Measurements from ENCODE around the gene TMEM141.
"Not testable (repeated sequence)": the region's sequence is repeated elsewhere in the genome, so short reads cannot be mapped to it uniquely, and the experiment has no call there.

The TMEM141 gene

DNA sequence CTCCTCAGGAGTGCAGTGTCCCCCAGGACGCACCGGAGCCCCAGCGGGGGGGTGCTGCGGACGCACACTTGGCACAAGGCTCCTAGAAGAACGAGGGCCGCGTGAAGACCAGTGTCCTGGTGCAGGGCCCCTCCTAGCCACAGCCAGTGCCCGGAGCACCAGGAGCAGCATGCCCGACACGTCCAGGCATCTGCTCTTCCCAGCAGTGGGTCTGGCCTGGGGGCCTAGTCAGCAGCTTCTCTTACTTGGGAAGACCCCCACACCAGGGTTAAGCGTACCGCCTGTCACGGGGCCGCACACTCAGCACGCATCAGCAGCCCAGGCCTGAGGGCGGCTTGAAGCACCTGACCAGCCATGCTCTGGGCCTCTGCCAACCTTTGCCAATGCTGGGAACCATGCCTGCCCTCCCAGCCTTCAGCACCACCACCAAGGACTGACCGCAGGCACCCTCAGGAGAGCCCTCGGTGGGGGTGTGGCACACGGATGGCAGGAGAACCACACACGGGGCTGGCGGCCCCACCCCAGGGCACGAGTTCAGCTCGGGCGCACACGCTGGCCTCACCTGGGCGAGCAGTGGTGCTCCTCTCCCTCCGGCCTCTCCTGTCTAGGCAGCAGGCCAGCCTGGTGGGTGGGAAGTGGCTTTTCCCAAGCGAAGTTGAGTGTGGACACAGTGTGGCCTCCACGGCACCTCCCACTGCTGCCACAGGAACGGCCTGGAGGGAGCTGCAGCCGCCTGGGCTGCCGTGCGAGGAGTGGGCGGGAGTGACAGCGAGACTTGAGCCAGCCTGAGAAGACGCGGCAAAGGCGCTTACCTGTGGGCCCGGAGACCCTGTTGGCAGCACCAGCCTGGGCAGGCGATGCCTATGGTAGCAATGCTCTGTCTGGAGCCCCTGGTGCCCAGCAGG, 39.1 kb downstream of the TMEM141 start:
- no peak for FAIRE-seq

DNA sequence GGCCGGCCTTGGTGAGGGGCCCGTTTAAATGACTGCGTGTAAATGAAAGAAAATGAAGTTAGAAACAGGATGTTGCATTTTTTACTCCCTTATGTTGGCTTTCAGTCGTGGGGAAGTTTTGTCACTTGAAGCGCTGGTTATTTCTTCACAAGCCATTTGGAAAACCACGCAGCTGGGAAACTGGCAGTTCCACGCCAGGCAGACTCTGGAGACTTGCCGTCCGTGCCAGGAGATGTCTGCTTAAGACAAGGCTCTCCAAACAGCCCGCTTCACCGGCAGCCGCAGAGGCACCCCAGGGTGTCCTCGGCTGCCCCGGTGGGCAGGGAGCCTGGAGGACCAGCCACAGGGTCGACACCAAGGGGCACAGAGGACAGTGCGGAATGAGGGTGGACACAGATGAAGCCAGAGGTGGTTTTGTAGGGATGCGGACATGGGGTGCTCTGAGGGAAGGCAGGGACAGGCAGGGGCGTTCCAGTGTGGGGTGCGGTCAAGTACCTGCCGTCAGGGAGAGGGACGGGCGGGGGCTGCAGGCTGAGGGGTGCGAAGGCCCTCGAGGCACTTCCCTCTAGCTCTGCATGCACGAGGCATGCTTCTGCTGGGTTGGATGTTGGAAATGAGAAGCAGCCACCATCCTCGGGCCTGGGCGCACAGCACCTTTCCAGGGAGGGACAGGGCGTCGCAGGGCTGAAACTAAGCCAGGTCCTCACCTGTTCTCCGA, 40.0 kb downstream of the TMEM141 start:
- DNase-seq (ENCODE audit: insufficient read length, low spot score) (no peak), FAIRE-seq (no peak)

More for the DNA sequence above, 39.1 kb downstream of the TMEM141 start:
- no peak for DNase-seq (ENCODE audit: insufficient read length, low spot score)

DNA sequence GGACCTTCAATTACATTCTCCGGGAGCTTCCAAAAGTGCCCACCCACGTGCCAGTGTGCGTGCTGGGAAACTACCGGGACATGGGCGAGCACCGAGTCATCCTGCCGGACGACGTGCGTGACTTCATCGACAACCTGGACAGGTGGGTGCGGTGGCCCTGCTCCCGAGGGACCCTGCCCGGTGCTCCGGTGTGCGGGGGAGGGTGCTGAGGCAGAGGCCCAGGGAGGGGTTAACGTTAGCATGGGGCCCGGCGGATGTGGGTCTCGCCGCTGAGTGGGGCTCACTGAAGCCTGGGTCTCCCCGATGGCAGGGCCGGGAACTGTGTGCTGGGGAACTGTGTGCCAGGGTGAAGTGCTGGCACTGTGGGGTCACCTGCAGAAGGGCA, 40.6 kb downstream of the TMEM141 start:
- FAIRE-seq = no peak
- DNase-seq (ENCODE audit: insufficient read length, low spot score) = no peak

DNA sequence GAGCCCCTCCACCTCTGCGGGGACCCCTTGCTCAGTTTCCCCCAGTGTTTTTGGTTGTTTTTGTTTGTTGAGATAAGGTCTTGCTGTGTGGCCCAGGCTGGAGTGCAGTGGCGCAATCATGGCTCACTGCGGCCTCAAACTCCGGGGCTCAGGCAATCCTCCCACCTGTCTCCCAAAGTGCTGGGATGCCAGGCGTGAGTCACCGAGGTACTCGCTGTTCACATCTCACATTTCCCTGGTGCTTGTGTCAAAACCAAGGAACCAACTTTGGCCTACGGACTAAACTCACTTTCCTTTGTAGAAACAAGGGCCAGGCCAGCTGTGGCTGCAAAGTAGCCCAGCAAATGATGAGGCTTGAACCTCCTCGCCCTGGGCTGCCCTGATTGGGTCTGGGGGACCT, 41.4 kb downstream of the TMEM141 start:
- FAIRE-seq (no peak), DNase-seq (ENCODE audit: insufficient read length, low spot score) (no peak)

DNA sequence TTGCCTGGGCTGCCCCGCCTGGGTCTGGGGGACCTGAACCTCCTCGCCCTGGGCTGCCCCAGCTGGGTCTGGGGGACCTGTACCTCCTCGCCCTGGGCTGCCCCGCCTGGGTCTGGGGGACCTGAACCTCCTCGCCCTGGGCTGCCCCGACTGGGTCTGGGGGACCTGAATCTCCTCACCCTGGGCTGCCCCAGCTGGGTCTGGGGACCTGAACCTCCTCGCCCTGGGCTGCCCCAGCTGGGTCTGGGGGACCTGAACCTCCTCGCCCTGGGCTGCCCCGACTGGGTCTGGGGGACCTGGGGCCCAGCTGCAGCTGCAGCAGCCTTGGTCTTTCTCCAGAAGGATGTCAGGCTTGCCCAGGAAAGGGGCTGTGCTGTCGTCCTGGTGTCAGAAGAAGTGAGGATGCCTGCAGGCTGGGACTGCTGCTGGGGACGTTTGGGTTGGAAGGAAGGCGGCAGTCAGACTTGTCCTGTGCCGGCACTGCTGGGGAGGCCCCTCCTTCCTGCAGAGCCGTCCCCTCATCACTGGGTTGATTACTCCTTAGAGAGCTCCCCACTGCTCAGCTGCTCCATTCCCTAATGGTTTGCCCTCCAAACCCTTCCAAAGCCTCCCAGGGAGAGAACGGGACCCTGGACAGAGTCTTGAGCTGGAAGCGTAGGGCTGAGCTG, 42.4 kb downstream of the TMEM141 start:
- not testable (repeated sequence) for FAIRE-seq

GRCh38 chr9:136835162-136835931, 44.2 kb downstream of the TMEM141 start:
- DNase-seq (ENCODE audit: insufficient read length, low spot score) (no peak), FAIRE-seq (no peak)

More for the DNA sequence above, 42.4 kb downstream of the TMEM141 start:
- not testable (repeated sequence) for DNase-seq (ENCODE audit: insufficient read length, low spot score)

GRCh38 chr9:136835932-136836904, 45.1 kb downstream of the TMEM141 start:
- no peak for DNase-seq (ENCODE audit: insufficient read length, low spot score)

GRCh38 chr9:136837146-136837855, 46.2 kb downstream of the TMEM141 start:
- FAIRE-seq (no peak), DNase-seq (ENCODE audit: insufficient read length, low spot score) (no peak)

More at GRCh38 chr9:136835932-136836904, 45.1 kb downstream of the TMEM141 start:
- FAIRE-seq = no peak

DNA sequence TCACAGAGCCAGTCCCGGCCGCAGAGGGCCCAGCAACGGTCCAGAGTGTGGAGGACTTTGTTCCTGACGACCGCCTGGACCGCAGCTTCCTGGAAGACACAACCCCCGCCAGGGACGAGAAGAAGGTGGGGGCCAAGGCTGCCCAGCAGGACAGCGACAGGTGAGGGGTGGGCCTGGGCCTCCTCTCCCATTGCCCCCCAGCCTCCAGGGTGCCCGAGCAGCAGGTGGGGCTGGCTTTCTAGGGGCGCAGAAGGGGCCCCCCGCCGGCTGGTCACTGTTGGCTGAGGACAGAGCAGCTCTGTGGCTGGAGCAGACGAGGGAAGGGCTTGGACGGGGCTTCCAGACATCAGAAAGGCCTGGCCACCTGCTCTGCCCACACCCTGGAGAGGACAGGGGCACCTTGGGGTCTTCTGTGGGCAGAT, 46.7 kb downstream of the TMEM141 start:
- DNase-seq (ENCODE audit: insufficient read length, low spot score); FAIRE-seq: not testable (repeated sequence)

DNA sequence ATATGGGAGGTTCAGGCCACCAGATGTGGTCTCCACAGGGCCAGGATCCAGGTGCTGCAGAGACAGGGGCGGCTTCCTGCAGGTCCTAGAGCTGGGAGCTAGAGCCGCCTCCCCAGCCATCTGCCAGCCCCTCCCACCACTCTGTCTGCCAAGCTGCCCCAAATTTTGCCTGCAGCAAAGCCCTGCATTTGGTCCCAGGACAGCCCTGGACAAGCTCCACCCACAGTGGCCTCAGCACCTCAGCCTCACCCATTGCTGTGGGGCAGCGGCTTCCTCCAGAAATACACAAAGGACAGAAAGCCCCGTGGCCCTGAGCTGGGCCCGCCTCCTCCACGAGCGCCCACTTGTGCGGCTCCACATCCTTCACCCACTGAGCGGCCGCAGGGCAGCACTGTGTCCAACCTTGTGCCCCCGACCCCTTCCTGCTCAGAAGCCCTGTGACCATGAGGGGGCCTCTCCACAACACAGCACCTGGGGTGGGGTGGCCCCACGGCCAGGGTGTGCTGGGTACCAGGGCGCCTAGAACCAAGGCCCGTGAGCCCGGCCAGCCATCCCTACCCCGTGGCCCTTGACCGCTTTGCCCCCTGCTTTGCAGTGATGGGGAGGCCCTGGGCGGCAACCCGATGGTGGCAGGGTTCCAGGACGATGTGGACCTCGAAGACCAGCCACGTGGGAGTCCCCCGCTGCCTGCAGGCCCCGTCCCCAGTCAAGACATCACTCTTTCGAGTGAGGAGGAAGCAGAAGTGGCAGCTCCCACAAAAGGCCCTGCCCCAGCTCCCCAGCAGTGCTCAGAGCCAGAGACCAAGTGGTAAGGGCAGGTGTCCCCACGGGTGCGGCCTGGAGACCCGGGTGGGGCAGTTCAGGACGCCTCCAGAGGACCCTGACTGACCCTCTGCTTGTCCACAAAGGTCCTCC, 47.4 kb downstream of the TMEM141 start:
- DNase-seq (ENCODE audit: insufficient read length, low spot score) = no peak
- FAIRE-seq = no peak

DNA sequence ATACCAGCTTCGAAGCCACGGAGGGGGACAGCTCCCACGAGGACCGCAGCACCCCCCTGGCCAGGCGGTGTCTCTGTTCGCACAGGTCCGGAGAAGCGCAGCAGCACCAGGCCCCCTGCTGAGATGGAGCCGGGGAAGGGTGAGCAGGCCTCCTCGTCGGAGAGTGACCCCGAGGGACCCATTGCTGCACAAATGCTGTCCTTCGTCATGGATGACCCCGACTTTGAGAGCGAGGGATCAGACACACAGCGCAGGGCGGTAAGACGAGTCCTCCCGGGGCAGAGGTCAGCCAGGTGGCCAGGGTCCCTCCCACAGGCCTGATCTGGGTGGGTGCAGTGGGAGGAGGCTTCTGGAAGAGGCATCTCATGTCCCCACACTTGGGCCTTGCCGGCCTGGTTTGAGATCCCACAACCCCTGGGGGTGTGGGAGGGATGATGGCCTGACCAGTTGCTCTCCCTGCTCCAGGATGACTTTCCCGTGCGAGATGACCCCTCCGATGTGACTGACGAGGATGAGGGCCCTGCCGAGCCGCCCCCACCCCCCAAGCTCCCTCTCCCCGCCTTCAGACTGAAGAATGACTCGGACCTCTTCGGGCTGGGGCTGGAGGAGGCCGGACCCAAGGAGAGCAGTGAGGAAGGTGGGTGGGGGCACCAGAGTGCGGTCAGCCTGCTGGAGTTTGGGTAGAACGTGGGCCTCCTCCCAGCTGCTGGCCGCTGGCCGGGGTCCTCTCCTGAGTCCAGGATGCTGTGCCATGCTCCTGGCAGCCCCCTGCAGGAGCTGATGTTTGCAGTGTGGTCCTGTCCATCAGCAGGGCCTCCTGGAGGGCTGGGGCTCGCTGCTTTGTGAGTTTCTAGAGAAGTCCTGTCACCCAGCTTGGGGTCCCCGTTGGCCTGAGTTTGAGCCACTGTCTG, 48.3 kb downstream of the TMEM141 start:
- FAIRE-seq = no peak
- no peak for DNase-seq (ENCODE audit: insufficient read length, low spot score)

DNA sequence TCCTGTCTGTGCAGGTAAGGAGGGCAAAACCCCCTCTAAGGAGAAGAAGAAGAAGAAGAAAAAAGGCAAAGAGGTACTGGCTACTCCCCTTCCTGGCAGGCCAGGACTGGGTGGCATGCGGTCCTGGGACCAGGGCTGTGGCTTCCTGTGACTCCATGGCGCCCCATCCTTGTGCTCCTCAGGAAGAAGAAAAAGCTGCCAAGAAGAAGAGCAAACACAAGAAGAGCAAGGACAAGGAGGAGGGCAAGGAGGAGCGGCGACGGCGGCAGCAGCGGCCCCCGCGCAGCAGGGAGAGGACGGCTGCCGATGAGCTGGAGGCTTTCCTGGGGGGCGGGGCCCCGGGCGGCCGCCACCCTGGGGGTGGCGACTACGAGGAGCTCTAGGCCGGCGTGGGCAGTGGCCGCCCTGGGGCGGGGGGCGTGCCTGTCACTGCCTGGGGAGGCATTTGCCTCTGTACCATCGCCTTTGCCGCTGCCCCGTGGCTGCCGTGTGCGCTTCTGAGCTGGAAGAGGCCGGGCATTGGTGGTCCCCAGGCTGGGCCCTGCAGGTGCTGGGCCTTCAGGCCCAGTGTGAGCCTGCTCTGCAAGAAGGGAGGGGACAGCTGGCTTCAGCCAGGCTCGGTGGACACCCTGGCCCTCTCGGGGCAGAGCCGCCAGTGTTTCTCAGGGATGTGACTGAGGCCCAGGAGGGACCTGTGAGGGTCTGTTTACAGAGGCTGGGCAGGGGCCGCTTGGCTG, 49.2 kb downstream of the TMEM141 start:
- FAIRE-seq (no peak), DNase-seq (ENCODE audit: insufficient read length, low spot score) (no peak)

- DNase-seq (ENCODE audit: insufficient read length, low spot score) = no peak
- no peak for FAIRE-seq
Observed at GRCh38 chr9:136840877-136841645, 49.9 kb downstream of the TMEM141 start.

DNA sequence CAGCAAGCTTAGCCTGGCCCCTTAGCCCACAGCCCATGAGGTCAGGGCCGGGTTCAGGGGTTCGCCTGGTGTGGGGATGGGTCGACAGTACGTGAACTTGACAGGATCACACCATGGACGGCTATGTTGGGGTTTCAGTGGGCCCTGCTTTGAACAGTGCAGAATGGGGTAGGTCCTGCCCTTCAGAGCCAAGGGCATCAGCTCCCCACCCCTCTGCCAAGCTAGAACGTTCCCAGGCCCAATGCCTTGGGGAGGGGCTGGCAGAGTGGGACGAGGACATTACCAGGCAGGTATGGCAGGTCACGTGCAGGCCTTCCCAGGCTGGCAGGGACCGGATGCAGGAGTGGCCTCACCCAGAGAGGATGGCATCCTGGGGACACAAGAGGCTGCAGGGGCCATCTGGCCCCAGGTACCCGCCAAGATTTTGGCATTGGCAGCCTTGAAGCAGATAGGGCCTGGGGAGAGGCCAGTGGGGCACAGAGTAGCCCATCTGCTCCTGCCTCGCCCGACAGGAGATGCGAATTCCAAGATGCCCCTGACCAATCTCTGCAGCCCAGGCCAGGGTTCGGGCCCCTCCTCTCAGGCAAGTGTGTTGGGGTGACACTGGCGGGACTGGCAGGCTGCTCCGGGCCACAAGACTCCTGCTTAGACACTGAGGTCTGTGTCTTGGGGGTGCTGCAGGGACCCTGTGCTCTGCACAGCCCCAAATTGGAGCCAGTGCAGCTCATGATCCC, 50.7 kb downstream of the TMEM141 start:
- not testable (repeated sequence) for DNase-seq (ENCODE audit: insufficient read length, low spot score)
- peak; percentile 92 for FAIRE-seq

Measured in HTR-8/SVneo (cell line).